Thyroid gland (tissue), 4 donors: ENCODE measurements around the gene PYDC1.

Experiments used
- CTCF ChIP-seq, 6 experiments: fragments of 200-600 bp in 3 of 6; fragments of 450-650 bp in 3 of 6; sonication (generic) in 3 of 6; IDR thresholded peaks; one replicate each; pipeline ENCODE4 v1.5.1; 2016 to 2019; ENCODE audit warnings: antibody characterized with exemption in 6 of 6, mild to moderate bottlenecking in 2 of 6, inconsistent platforms in 1 of 6, moderate library complexity in 1 of 6
- POLR2A ChIP-seq, 2 donors: fragments of 450-650 bp; IDR thresholded peaks; one replicate each; pipeline ENCODE4 v1.6.1; 2017; ENCODE audit warnings: antibody characterized with exemption in 2 of 2, mild to moderate bottlenecking in 2 of 2, moderate library complexity in 1 of 2

GRCh38 chr16:31213342-31213741 lies 3.6 kb downstream of the PYDC1 start:
- TF ChIP-seq POLR2A (IDR thresholded peaks at IDR 0.05) (no peak), CTCF (IDR thresholded peaks at IDR 0.05) (no peak)
